RPMI8226 (cell line): ENCODE data around the gene INPP5D.

Source experiments
- DNase-seq: peaks from one replicate; pipeline ENCODE4 v3.0.0-alpha.2; 2015

Gene INPP5D

DNA sequence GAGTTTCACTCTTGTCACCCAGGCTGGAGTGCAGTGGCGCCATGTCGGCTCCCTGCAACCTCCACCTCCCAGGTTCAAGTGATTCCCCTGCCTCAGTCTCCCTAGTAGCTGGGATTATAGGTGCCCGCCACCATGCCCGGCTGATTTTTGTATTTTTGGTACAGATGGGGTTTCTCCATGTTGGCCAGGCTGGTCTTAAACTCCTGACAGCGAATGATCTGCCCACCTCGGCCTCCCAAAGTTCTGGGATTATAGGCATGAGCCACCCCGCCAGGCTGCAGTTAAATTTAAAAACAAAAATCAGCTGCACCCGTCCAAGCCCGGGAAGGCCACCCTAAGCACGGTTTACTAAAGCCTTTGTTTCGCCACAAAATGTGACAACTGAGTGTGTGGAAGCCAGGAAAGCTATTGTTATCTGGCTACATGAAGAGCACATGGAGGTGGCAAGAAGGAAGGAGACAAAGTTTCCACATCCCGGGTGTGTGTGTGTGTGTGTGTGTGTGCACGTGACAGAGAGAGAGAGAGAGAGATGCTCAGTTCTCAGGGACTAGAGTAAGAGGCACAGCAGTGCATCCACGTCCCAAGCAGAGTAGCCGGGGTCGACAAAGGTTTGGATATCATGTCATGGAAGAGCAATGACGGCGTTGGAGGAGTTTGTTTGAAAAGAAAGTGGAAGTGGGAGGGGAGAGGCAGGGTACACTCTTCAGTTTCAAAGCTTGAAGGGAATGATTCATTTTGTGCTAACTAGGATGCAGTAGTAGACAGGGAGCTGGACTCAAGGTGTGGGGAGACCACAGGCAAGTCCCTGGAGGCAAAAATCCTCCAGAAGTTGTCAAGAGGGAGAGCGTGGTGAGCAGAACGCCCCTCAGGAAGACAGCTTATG lies 20.1 kb downstream of the INPP5D start:
- DNase-seq, result no peak

DNA sequence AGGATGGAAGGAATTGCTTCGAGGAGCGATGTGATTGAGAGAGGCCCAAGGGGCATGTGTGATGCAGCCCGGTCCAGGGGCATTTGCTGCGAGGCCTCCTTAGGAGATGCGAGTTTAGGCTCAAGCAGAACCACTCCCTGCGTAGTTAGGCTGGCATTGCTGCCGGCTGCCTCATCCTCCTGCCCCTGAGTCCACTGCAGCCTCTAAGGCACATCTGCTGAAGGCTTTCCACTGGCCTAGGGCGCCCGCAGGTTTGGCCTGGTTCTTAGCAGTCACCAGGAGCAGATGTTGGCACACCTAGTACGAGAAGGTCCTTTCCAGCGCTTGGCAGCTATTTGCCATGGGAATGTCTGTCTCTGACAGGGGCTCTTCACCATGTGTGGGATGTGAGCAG lies 20.7 kb downstream of the INPP5D start:
- DNase-seq, result no peak

DNA sequence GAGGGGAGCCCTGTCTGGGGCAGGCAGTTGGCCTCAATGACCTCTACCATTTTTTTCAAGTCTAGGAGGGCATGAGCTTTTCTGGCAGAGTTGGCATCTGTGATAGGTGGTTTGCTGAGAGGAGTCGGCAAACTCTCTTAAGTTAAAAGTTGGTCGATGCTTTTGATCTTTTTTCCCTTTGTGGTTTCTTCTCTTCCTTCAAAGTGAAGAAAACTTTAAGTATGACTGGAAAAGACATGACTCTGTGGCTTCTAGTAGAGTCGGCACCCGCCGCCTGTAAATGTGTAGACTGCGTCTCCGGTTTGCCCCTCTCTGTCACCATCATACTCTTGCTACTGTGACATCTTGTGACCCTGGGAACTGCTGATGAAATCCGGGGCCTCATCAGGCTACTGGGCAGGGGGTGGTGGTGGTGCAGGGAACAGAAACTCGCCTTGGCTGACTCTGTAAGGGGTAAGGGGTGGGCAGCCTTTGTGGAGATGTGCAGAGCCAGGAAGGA lies 21.1 kb downstream of the INPP5D start:
- DNase-seq, result no peak

DNA sequence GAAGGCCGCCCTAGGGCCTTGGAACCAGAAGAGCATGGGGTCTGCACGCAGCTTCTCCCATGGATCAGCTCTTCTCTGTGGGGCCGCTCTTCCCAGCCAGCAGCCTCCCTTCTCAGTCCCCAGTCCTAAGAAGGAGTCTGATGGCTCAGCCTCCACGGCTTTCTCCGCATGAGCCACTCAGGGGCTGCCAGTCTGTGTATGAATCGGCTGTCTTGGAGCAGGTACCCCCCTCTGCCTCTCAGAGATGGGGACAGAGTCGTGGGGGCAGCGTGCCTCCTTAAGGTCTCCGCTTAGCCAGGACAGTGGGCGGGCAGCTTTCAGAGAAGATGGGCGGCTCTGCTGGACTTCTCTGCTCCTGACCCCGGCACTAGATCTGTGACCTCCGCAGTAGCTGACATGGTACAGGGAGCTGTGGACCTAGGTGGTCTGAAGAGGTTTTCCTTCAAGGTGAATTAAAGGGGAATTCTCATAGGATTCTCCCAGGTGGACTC lies 21.6 kb downstream of the INPP5D start:
- no peak for DNase-seq

DNA sequence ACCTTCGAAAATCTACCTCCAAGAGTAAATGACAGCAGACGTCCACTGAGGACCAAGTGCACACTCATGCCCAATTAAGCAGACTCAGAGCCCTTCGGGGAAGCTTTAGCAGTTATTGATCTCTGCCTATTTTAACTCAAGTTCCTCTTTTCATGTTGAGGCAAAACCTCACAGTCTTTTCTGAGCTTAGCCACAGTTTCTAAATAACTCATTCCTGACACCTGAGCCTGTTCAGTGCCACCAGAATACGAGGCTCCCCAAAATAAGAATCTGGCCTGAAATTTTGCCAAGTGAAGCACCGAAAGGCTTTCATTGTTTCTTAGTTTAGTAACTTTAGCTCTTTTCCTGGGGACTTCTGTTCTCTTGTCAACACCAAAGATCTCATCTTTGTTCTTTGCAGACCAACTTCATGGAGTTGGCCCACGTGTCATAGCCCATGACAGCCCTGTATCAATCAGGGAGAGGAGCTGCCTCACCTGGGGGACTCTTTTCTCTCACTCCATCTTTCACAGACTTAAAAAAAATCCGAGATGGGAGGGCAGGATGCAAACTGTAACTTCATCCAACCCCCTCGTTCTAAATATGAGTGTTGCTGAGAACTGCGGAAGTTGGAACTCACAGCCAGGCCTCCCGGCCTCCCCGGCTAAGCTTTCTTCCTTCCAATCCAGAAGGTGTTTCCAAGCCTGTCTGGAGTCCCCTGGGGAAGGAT lies 22.2 kb downstream of the INPP5D start:
- no peak for DNase-seq

DNA sequence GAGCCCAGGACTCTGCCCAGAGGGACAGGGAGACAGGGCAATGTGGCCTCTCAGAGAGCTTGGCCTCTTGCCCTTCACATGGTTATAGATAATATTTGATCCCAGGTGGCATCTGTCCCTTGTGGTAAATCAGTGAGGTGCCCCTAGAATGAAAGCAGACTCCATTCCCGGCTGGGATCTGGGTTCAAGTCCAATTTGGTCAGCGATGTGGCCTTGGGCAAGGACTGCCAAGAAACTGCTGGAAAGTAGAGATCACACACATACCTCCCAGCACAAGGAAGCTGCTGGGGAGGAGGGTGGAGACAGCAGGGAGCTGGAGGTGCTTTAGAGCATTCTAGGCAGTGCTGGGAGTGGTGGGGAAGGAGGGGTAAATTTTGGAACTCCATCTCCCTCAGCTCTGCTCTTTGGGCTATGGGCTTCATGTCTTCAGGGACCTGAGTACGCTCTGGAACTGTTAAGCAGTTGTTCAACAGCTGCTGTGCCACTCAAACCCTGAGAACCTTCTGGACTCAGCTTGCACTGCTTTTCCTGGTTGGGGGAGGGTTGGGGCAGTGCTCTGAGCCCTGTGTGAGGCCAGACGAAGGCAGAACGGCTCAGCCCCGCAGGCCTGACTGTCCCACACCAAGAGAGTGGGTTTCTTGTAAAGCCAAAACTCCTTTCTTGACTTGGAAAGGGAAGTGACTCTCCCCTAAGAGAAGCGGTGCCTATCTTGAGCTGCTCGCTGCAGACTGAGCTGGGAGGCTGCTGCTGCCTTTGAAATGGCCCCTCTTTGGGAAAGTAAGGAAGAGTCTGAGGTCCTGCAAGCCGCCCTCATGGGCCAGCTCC lies 23.0 kb downstream of the INPP5D start:
- no peak for DNase-seq

DNA sequence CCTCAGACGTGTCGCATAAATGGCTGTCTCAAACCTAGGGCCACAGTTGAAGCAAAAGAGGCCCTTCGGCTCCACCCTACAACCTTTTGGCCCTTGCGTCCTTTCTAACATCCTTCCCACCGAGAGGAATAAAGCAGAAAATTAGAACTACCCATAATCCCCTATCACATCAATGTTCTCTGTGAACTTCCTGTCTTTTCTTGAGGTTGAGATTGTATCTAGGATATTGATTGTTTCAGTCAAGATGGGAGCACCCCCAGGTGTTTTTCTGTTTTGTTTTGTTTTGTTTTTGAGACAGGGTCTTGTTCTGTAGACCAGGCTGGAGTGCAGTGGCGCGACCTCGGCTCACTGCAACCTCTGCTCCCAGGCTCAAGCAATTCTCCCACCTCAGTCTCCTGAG lies 23.6 kb downstream of the INPP5D start:
- no peak for DNase-seq

DNA sequence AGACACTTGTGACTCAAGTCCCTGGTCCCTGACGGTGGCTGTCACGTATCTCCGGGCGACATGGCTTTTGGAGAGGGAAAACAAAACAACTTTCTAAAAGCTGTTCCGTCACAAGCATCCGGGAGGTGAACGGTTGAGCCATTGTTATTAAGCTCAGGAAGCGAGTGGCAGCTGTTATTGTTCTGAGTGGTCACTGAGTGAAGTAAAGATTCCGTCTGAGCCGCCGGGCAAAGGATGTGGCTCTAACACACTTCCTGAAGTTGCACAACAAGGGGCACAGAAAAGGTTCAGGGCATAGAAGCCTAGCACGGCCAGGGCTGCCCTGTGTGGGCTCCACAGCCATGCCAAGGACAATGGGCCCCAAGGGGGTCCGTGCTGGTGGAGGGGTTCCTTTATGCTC lies 24.3 kb downstream of the INPP5D start:
- DNase-seq, result no peak

DNA sequence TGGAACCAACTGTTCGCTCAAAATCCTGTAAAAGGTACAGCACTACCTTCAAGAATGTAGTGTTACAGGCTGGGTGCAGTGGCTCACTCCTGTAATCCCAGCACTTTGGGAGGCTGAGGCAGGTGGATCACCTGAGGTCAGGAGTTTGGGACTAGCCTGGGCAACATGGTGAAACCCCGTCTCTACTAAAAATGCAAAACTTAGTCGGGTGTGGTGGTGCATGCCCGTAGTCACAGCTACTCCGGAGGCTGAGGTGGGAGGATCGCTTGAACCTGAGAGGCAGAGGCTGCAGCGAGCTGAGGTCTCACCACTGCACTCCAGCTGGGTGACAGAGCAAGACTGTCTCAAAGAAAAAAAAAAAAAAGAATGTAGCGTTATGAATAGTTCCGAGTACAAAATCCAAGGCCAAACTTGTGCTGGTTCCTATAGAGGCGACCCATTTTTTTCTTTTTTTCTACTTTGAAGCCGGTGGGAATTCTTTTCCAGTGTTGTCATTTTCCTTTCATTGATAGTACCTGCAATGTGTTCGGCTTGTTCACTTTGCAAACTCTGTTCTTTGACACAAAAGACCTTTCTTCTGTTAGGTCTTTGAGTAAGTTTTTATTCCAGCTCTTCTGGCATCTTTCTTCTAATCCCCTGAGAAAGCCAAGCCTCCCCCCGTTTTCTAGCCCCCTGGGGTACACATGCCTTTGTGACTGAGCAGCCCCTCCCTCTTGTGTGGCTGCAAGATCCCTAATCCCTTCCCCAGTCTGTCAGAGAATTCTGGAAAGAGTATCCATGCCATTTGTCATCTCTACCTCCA lies 25.1 kb downstream of the INPP5D start:
- no peak for DNase-seq

DNA sequence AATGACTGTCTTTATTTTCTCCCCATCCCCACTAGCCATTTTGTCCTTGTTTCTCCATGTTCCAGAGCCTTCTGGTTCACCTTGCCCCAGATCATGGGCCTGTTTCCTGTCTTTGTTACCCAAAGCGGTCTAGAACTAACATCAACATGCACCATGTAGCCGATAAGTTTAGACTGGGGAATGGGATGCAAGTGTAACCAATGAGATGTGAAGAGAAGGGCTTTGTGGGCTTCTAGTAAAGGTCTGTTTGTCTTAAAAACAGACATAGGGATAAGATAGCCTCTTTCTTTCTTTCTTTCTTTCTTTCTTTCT lies 25.7 kb downstream of the INPP5D start:
- no peak for DNase-seq

DNA sequence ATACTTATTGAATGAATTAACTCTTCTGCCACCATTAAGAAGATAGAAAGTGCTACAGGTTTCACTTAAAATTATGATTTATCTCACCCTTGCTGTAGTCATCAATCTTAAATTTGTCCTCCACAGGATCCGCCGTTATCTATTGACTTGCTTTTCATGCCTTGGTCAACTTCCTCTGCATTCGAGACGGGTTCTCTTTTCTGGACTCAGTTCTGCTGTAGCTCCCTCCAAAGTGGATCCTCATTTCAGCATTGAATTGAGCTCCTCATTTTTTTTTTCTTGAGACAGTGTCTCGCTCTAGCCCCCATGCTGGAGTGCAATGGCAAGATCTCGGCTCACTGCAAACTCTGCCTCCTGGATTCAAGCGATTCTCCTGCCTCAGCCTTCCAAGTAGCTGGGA lies 27.6 kb downstream of the INPP5D start:
- DNase-seq, result no peak

DNA sequence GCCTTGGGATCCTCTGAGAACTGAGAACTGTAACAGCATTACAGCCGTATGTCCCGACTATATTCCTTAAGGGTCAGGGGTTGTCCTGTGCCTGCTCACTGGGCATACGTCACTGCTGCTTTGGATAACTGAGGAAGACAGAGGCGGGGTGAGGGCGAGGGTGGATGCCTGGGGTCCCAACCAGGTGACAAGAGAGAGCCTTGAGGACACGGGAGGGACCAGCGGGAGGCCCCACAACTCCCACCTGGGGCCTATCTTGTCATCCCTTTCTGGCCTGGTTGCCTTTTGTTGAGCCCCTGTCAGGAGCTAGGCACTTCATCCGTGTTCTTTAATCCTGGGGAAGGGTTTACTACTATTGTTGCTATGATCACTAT lies 28.8 kb downstream of the INPP5D start:
- no peak for DNase-seq

DNA sequence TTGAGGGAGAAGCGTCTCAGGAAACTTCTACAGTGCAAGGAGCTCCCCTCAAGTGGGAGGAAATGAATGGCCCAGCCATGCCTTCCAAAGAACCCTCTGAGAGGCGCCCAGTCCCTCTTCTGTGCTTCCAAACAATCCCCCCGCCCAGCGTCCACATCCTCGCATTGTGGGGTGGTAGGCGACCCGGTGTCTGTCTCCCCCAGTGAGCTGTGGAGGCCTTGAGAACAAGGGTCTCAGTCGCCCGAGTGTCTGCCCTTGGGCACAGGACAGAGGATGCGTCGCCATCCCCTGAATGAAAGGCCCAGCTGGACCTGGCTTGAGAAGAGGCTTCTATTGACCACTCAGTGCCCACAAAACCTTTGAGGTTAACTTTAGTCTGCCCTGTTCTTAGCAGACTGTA lies 29.7 kb downstream of the INPP5D start:
- DNase-seq, result no peak

DNA sequence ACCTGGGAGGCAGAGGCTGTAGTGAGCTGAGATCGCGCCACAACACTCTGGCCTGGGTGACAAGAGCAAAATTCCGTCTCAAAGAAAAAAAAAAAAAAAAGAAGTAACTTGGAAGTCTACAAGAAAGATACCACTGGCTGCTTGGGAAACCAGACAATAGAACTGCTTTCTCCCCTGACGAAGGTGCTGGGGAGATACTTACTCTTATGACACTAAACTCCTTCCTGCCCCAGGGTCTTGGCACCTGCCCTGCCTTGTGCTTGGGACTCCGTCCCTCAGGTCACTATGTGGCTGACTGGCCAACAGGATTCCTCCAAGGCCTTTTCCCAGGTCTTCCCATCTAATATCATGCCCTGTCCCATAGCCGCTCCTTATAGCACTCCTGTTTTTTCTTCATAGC lies 30.7 kb downstream of the INPP5D start:
- DNase-seq, result no peak

DNA sequence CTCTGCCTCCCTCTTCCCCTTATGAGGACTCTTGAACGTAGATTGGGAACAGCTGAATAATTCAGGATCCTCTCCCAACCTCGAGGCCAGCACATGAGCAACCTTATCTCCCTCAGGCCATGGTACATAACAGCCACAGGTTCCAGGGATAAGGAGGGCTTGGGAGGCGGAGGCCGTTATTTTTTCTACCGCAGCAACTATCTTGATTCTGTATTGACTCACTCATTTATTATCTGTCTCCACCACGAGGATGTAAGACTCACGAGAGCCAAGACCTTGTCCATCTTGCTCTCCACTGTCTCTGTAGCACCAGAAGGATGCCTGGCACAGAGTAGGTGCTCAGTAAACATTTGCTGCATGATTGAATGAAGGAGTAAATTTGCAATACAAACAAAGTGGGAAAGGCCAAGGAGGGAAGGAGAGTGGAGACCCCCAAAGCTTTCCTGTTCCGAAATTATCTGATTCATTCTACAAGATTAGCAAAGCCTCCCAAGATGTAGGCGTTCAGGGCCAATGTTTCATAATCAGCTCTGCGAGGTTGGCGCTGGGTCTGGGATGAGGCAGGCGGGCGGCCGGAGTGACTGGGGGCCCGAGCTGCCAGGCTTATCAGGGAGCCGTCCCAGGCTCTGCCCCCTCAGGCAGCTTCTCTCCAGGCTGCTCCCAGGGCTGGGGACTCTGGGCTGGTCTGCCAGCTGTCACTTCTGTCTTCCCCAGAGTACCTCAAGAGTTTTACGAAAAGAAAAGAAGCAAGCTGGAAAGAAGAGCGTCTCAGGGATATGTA lies 31.6 kb downstream of the INPP5D start:
- DNase-seq, result no peak

DNA sequence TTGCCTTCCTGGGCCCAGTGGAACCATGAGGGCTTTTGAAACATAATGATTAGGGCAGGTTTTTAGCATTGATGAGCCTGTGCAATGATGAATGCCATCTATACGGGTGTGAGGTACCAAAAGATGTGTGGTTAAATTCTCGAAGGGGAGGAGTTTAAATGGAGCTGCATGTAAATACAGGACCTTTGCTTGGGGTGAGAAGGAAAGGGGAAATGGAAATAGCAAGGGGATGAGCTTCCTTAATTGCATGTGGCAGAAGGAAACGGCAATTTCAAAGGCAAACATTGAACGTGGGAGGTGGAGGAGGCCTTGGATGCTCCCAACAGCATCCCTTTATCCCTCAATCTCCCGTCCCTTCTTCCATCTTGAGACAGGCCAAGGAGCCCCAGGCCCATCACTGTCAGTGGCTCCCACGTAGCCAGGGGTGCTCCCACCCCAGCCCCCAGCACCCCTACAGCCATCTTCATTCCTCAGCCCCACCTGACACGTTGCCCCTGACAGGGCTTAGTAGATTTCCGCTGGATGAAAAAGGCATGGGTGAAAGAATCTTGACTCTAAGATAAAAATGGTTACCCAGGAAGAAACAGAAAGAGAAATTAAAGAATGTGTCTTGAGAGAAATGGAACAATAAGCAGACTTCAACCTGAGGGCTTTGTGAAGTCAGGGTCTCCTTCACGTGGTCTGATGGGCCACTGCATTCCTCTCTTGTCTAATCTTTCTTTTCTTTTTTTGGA lies 32.5 kb downstream of the INPP5D start:
- DNase-seq, result no peak

DNA sequence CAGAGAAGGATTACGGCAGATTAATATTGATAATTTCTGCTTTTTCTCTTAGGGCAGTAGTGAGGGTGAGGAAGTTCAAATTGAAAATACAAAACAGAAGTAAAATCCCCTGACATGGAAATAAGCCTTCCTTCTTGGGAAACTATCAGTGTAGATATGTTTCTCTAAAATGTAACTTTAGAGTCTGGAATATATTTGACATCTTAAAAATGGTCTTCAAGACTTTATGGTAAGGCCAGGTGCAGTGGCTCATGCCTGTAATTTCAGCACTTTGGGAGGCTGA lies 33.0 kb downstream of the INPP5D start:
- DNase-seq, result no peak

DNA sequence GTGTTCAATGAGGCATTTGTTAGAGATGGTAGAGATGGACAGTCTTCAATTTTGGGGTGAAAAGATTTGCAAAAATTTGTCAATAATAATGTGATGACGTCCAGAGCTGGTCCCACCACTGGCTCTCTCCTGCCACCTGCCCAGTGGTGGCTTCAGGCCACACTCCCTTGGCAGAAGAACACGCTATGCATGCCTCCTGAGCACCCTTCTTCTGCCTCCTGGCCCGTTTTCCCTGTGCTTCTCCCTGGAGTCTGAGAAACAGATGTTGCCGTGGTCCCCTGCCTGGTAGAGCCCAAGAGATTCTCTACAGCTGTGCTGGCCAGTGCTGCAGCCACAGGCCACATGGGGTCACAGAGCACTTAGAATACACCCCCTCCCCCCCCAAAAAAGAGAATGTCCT lies 33.6 kb downstream of the INPP5D start:
- no peak for DNase-seq

DNA sequence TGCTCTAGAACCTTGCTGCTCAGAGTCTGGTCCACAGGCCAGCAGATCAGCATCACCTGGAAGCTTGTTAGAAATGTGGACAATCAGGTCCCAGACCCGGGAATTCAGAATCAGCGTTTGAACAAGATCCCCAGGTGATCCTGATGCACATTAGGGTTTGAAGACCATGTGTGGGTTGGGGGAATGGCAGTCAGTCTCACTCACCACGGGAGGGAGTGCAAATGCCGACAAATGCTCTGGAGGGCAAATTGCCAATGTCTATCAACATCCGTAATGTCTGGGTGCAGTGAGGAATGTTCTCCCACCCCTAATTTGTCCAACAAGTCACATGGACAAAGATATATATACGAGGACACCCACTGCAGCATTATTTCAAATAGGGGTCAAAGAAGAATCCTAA lies 34.5 kb downstream of the INPP5D start:
- DNase-seq, result no peak

DNA sequence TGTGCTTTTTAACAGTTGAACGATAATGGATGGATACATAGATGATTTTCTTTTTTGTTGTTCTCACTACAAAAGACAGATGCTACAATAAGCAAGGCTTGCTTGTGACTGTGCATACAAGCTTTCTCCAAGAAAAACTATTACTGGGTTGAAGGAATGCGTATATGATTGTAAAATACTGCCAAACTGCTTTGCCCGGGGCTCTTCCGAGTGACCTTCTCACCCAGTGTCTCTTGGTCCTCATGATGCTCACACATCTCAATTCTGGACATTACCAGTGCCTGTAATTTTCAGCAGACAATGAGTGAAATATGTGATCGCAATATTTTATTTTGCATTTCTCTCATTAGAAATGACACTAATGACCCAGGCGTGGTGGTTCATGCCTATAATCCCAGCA lies 35.9 kb downstream of the INPP5D start:
- no peak for DNase-seq

DNA sequence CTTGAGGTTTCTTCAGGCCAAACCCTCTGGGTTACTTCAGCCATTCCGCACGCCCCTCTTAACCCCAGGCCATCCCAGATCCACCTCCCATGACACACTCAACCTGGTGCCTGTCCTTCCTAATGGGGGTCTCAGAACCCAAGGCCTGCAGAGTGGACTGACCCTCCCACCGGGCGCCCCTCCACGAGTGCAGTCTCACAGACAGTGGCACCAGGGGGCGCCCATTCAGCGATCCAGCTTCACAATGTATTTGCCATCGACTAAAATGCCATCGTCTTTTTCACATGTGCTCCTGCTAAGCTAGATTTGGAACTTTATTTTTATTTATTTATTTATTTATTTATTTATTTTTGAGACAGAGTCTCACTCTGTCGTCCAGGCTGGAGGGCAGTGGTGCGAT lies 38.5 kb downstream of the INPP5D start:
- DNase-seq, result no peak
